HEK293T (cell line): ENCODE results near the gene ARFRP1.

Source experiments
- CTCF ChIA-PET: fragments of 350-600 bp; formaldehyde crosslinking; extraction: SDS; loops from one replicate; lab custom pipeline; 2021; ENCODE audit warnings: antibody characterized with exemption, inconsistent platforms; lab: Yijun Ruan, JAX
- POLR2A ChIA-PET: fragments of 350-600 bp; formaldehyde crosslinking; extraction: SDS; loops from one replicate; lab custom pipeline; 2020; ENCODE audit warnings: antibody characterized with exemption, inconsistent platforms; lab: Yijun Ruan, JAX
- DNase-seq: peaks from one replicate; pipeline ENCODE4 v3.0.0; 2012; ENCODE audit warnings: mixed read lengths; ENCODE audit errors: extremely low spot score
- ARNT ChIP-seq: fragments of 450-650 bp; IDR thresholded peaks from 2 replicates; pipeline ENCODE4 v1.6.1; 2017; ENCODE audit warnings: mild to moderate bottlenecking
- BHLHE40 ChIP-seq: fragments of 450-650 bp; IDR thresholded peaks from 2 replicates; pipeline ENCODE4 v1.6.1; 2016; ENCODE audit warnings: mild to moderate bottlenecking, moderate library complexity, borderline replicate concordance
- CTBP1 ChIP-seq: fragments of 450-650 bp; IDR thresholded peaks from 2 replicates; pipeline ENCODE4 v1.6.1; 2016; ENCODE audit warnings: borderline replicate concordance
- ELF4 ChIP-seq: fragments of 450-650 bp; IDR thresholded peaks from 2 replicates; pipeline ENCODE4 v1.6.1; 2017; ENCODE audit warnings: antibody characterized with exemption
- FOXA1 ChIP-seq: fragments of 450-650 bp; IDR thresholded peaks from 2 replicates; pipeline ENCODE4 v1.6.1; 2016; ENCODE audit warnings: mild to moderate bottlenecking
- FOXK2 ChIP-seq: fragments of 450-650 bp; IDR thresholded peaks from 2 replicates; pipeline ENCODE4 v1.6.1; 2016; ENCODE audit warnings: mild to moderate bottlenecking
- FOXM1 ChIP-seq: fragments of 450-650 bp; IDR thresholded peaks from 2 replicates; pipeline ENCODE4 v1.6.1; 2017; ENCODE audit warnings: mild to moderate bottlenecking, borderline replicate concordance
- HDGF ChIP-seq: fragments of 450-650 bp; IDR thresholded peaks from 2 replicates; pipeline ENCODE4 v1.6.1; 2017; ENCODE audit warnings: antibody characterized with exemption, borderline replicate concordance
- L3MBTL2 ChIP-seq: fragments of 450-650 bp; conservative IDR thresholded peaks from 2 replicates; pipeline ENCODE4 v1.6.1; 2016; ENCODE audit warnings: mild to moderate bottlenecking
- LEF1 ChIP-seq: fragments of 450-650 bp; IDR thresholded peaks from 2 replicates; pipeline ENCODE4 v1.6.1; 2017; ENCODE audit warnings: mild to moderate bottlenecking, borderline replicate concordance
- NFRKB ChIP-seq: fragments of 450-650 bp; IDR thresholded peaks from 2 replicates; pipeline ENCODE4 v1.6.1; 2016; ENCODE audit warnings: mild to moderate bottlenecking, moderate library complexity
- SP1 ChIP-seq: fragments of 450-650 bp; IDR thresholded peaks from 2 replicates; pipeline ENCODE4 v1.6.1; 2017
- SUZ12 ChIP-seq: fragments of 450-650 bp; IDR thresholded peaks from 2 replicates; pipeline ENCODE4 v1.6.1; 2016; ENCODE audit warnings: mild to moderate bottlenecking
- TARDBP ChIP-seq: fragments of 450-650 bp; IDR thresholded peaks from 2 replicates; pipeline ENCODE4 v1.6.1; 2016
- ZNF384 ChIP-seq: fragments of 450-650 bp; IDR thresholded peaks from 2 replicates; pipeline ENCODE4 v1.6.1; 2016
- TF ChIP-seq, protein P1 (sequence below): fragments of 450-650 bp; IDR thresholded peaks from 2 replicates; pipeline ENCODE4 v1.6.1; 2016

The ARFRP1 gene

DNA sequence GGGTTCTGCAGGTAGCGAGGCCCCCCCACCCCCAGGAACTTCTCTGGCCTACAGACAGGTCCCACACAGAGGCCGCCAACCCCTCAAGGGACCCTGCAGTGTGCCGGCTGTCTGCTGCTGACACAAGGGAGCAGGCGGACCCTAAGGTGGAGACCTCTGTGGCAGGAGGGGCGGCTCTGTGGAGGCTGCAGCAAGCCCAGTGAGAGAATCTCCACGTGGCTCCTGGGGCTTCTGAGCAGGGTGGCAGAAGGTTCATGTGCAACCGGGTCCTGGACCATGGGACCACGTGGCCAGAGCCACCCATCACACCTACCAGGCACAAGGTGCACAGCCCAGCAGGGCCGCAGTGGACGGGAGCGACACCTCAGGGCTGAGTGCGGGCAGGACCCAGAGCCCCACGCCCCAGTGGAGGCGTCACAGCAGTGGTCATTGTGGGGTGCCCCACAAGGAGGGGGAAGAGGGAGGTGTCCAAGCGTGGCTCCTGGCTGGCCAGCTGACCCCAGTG, 4.3 kb downstream of the ARFRP1 start:
- no peak for TF ChIP-seq SUZ12
- TF ChIP-seq FOXA1: no peak
- TF ChIP-seq SP1: no peak
- no peak for TF ChIP-seq ARNT
- TF ChIP-seq LEF1: no peak
- TF ChIP-seq TARDBP: no peak
- TF ChIP-seq L3MBTL2: no peak
- no peak for TF ChIP-seq CTBP1
- TF ChIP-seq ELF4: no peak
- CTCF ChIA-PET: no interaction called here
- DNase-seq: peak; percentile 3
- POLR2A ChIA-PET: interaction anchor here (1.5 kb wide), 1 partner anchor 9 kb away, joined by 5 read pairs; no protein-coding TSS in a partner anchor

DNA sequence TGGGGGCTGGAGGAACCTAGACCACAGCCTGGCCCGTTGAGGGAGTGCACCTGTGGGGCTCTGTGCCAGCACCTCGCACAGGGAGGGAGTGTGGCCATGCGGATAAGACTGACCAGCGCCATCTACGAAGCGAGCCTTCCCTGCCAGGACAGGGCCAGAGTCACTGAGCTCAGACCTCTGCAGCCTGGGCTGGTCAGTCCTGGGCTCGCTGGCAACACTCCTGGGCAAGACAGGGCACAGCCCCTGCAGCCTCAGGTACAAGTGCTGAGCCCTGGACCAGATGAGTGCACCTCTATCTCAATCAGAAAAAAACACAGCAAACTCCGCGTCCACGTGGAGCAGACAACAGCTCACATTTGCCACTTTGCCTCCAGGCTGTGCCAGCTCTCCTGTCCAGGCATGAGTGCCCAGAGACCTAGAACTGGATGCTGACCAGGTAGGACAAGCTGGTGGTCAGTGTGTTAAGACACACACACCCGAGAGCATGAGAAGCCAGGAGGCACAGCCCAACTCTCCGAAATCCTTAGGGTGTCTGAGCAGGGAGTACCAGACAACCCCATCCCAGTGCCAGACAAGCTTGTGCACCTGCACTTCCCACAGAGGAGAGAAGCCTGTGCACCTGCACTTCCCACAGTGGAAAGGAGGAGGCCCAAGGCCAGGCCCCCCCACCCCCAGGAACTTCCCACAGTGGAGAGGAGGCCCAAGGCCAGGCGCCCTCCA, 4.9 kb downstream of the ARFRP1 start:
- CTCF ChIA-PET: no interaction called here
- POLR2A ChIA-PET: interaction anchor here (1.5 kb wide), 1 partner anchor 9 kb away, joined by 5 read pairs; no protein-coding TSS in a partner anchor
- DNase-seq: peak; percentile 2
- no peak for TF ChIP-seq HDGF
- no peak for TF ChIP-seq TARDBP
- no peak for TF ChIP-seq SUZ12
- TF ChIP-seq FOXM1: no peak
- no peak for TF ChIP-seq ELF4
- TF ChIP-seq SP1: no peak
- no peak for TF ChIP-seq LEF1
- TF ChIP-seq FOXA1: no peak
- TF ChIP-seq ZNF384: no peak
- TF ChIP-seq, protein P1, sequence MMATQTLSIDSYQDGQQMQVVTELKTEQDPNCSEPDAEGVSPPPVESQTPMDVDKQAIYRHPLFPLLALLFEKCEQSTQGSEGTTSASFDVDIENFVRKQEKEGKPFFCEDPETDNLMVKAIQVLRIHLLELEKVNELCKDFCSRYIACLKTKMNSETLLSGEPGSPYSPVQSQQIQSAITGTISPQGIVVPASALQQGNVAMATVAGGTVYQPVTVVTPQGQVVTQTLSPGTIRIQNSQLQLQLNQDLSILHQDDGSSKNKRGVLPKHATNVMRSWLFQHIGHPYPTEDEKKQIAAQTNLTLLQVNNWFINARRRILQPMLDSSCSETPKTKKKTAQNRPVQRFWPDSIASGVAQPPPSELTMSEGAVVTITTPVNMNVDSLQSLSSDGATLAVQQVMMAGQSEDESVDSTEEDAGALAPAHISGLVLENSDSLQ: no peak
- no peak for TF ChIP-seq BHLHE40
- no peak for TF ChIP-seq CTBP1
- no peak for TF ChIP-seq L3MBTL2
- TF ChIP-seq FOXK2: no peak
- TF ChIP-seq NFRKB: no peak
- TF ChIP-seq ARNT: no peak

DNA sequence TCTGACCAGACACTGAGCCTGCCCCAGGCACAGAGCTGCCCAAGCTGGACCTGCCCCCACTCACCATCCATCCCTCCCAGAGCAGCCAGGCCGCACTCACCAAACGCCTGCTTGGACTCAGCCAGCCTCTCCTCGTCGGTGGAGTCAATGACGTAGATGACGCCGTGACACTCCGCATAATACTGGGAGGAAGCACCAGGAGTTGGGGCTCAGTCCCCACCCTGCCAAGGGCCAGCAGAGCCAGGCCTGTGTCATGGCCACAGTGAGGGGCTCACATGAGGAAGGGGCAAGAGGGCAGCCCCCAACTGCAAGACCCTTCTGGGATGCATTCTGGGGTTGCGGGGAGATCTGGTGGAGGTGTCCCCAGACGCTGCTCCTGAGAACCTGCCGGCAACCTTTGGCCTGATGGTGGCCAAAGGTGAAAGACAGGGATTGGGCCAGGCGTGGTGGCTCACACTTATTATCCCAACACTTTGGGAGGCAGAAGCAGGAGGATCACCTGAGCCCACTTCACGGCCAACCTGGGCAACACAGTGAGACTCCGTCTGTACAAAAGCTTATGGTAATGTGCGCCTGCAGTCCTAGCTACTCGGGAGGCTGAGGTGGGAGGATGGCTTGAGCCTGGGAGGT, 5.6 kb downstream of the ARFRP1 start:
- peak; percentile 4 for DNase-seq
- CTCF ChIA-PET: no interaction called here
- TF ChIP-seq SUZ12 (no peak), LEF1 (no peak), FOXK2 (no peak)
- POLR2A ChIA-PET: interaction anchor here (1.5 kb wide), 1 partner anchor 8 kb away, joined by 5 read pairs; no protein-coding TSS in a partner anchor

DNA sequence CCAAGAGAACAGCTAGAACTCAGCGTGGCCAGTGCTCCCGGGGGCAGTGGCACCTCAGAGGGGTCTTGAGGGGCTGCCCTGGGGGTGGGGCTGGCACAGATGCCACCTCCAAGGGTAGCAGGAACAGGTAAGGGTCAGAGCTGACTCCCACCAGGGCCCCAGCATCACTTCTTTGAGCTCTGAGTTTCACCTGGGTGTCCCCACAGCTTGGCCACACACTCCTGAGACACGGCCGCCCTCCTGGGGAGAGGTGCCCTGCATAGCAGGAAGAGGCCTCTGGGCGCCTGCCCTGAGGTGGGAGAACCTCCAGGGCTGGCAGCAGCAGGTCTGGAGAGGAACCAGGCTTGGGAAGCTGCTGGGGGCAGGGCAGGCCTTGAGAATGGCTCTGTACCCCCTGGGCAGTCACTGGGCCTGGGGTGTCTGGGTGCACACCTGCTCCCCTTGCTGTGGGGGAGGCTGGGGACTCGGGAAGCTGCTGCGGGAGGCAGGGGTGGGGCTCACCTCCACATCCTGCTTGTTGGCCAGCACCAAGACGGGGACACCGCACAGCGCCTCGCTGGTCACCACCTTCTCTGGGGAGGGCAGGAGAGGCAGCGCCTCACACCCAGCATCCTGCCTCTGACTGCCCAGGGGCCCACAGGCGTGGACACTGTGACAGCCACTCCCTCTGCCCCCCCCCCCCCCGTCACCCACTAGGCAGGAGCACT, 6.3 kb downstream of the ARFRP1 start:
- POLR2A ChIA-PET: interaction anchor here (1.0 kb wide), 1 partner anchor 48 kb away, joined by 3 read pairs; the partner anchor contains the start of gene STMN3
- CTCF ChIA-PET: no interaction called here
- DNase-seq: peak; percentile 4
- TF ChIP-seq SP1: no peak
- no peak for TF ChIP-seq ARNT
- TF ChIP-seq TARDBP: no peak
- TF ChIP-seq ELF4: no peak
- TF ChIP-seq, protein P1: no peak
- no peak for TF ChIP-seq SUZ12
- TF ChIP-seq FOXK2: no peak
- TF ChIP-seq BHLHE40: no peak
- TF ChIP-seq CTBP1: no peak
- TF ChIP-seq FOXM1: no peak
- TF ChIP-seq FOXA1: no peak
- TF ChIP-seq ZNF384: no peak
- no peak for TF ChIP-seq HDGF
- TF ChIP-seq NFRKB: no peak
- TF ChIP-seq L3MBTL2: no peak

GRCh38 chr20:63701051-63701328, 6.8 kb downstream of the ARFRP1 start:
- ChIA-PET CTCF (no interaction called here), POLR2A (interaction anchor here (1.0 kb wide), 1 partner anchor 48 kb away, joined by 3 read pairs; the partner anchor contains the start of gene STMN3)
- peak; percentile 4 for DNase-seq
- TF ChIP-seq HDGF (no peak), ZNF384 (no peak), SUZ12 (no peak), FOXK2 (no peak), NFRKB (no peak), TARDBP (no peak), LEF1 (no peak), L3MBTL2 (no peak), CTBP1 (no peak), BHLHE40 (no peak), SP1 (no peak)
